Stimulated activated CD4-positive, alpha-beta T cell treated with anti-CD3 and anti-CD28 coated beads, TNF-alpha, amount 100 ng/mL, for 1 hour (primary cell): ENCODE measurements around the gene TMEM145.
"Not testable (repeated sequence)": the region's sequence is repeated elsewhere in the genome, so short reads cannot be mapped to it uniquely, and the experiment has no call there.

Source experiments
- DNase-seq, 3 donors: peaks; one replicate each; pipeline ENCODE4 v3.0.0-alpha.2; 2020; ENCODE audit warnings: low read depth in 3 of 3, low spot score in 1 of 3

The TMEM145 gene

GRCh38 chr19:42333975-42334696 is 21.0 kb downstream of the TMEM145 start:
- DNase-seq = no peak

- DNase-seq = no peak
Measured at GRCh38 chr19:42334697-42335373, 21.7 kb downstream of the TMEM145 start.

- DNase-seq = no peak
Measured at GRCh38 chr19:42335374-42335936, 22.3 kb downstream of the TMEM145 start.

GRCh38 chr19:42335971-42336370 is 22.9 kb downstream of the TMEM145 start:
- no peak for DNase-seq

GRCh38 chr19:42339126-42339860 is 26.2 kb downstream of the TMEM145 start:
- not testable (repeated sequence) for DNase-seq

- DNase-seq = not testable (repeated sequence)
Measured at GRCh38 chr19:42339922-42340321, 26.8 kb downstream of the TMEM145 start.

- no peak for DNase-seq
Measured at GRCh38 chr19:42343344-42344110, 30.4 kb downstream of the TMEM145 start.

GRCh38 chr19:42344336-42344893 is 31.3 kb downstream of the TMEM145 start:
- no peak for DNase-seq

GRCh38 chr19:42345191-42345812 is 32.2 kb downstream of the TMEM145 start:
- no peak for DNase-seq

- no peak for DNase-seq
Measured at GRCh38 chr19:42348211-42348610, 35.1 kb downstream of the TMEM145 start.

- DNase-seq = no peak
Measured at GRCh38 chr19:42349378-42350107, 36.4 kb downstream of the TMEM145 start.

- no peak for DNase-seq
Measured at GRCh38 chr19:42350417-42350816, 37.3 kb downstream of the TMEM145 start.

- no peak for DNase-seq
Measured at GRCh38 chr19:42351079-42351735, 38.1 kb downstream of the TMEM145 start.

GRCh38 chr19:42352301-42353259 is 39.5 kb downstream of the TMEM145 start:
- no peak for DNase-seq

- DNase-seq = no peak
Measured at GRCh38 chr19:42353341-42354015, 40.4 kb downstream of the TMEM145 start.

GRCh38 chr19:42355896-42356295 is 42.8 kb downstream of the TMEM145 start:
- DNase-seq = no peak

GRCh38 chr19:42356686-42357085 is 43.6 kb downstream of the TMEM145 start:
- DNase-seq = no peak
